H9 (cell line): Measurements from ENCODE around the gene MED25. TPM values are rescaled to one million over a fixed set of nuclear protein-coding genes. Genes with fewer than 3 reads are reported as not detected.

Source experiments
- DNase-seq: peaks from one replicate; pipeline ENCODE4 v3.0.0-alpha.2; 2017
- H2AFZ ChIP-seq: one replicate; pipeline ENCODE4 v1.6.1; 2013; ENCODE audit warnings: mild to moderate bottlenecking, low read length, control low read depth, moderate library complexity
- H2AK5ac ChIP-seq: 2 replicates; pipeline ENCODE4 v1.6.1; 2013; ENCODE audit warnings: low read length, control low read depth, mixed read lengths; ENCODE audit not compliant: insufficient read length
- H2BK120ac ChIP-seq: one replicate; pipeline ENCODE4 v1.6.1; 2013; ENCODE audit warnings: low read depth, mild to moderate bottlenecking, low read length, control low read depth, inconsistent platforms; ENCODE audit not compliant: poor library complexity, severe bottlenecking
- H2BK12ac ChIP-seq: 2 replicates; pipeline ENCODE4 v1.6.1; 2013; ENCODE audit warnings: low read length, control low read depth, mixed read lengths, low read depth; ENCODE audit not compliant: insufficient read length
- H2BK15ac ChIP-seq: 2 replicates; pipeline ENCODE4 v1.6.1; 2013; ENCODE audit warnings: low read depth, low read length, control low read depth
- H2BK20ac ChIP-seq: one replicate; pipeline ENCODE4 v1.6.1; 2013; ENCODE audit warnings: low read depth, mild to moderate bottlenecking, low read length, control low read depth, inconsistent platforms; ENCODE audit not compliant: poor library complexity, severe bottlenecking
- H2BK5ac ChIP-seq: 2 replicates; pipeline ENCODE4 v1.6.1; 2013; ENCODE audit warnings: low read length, control low read depth, mixed read lengths; ENCODE audit not compliant: insufficient read length
- H3K14ac ChIP-seq: 2 replicates; pipeline ENCODE4 v1.6.1; 2013; ENCODE audit warnings: low read length, control low read depth; ENCODE audit not compliant: insufficient read depth
- H3K18ac ChIP-seq: 2 replicates; pipeline ENCODE4 v1.6.1; 2013; ENCODE audit warnings: low read depth, mild to moderate bottlenecking, mixed read lengths, low read length, control low read depth; ENCODE audit not compliant: insufficient read length
- H3K23ac ChIP-seq: 2 replicates; pipeline ENCODE4 v1.6.1; 2013; ENCODE audit warnings: low read length, control low read depth, mixed read lengths, low read depth; ENCODE audit not compliant: insufficient read length
- H3K23me2 ChIP-seq: 2 replicates; pipeline ENCODE4 v1.6.1; 2013; ENCODE audit warnings: low read depth, mild to moderate bottlenecking, mixed read lengths, low read length, control low read depth; ENCODE audit not compliant: insufficient read length, poor library complexity, severe bottlenecking
- H3K27ac ChIP-seq: 2 replicates; pipeline ENCODE4 v1.5.1; 2013; ENCODE audit warnings: low read length, control low read depth, mixed read lengths, low read depth; ENCODE audit not compliant: insufficient read length
- H3K27me3 ChIP-seq: 2 replicates; pipeline ENCODE4 v1.6.1; 2013; ENCODE audit warnings: low read length, control low read depth, inconsistent platforms; ENCODE audit not compliant: insufficient read depth
- H3K4ac ChIP-seq: 2 replicates; pipeline ENCODE4 v1.6.1; 2013; ENCODE audit warnings: low read depth, mild to moderate bottlenecking, control low read depth, inconsistent platforms, low read length, moderate library complexity
- H3K4me1 ChIP-seq: 2 replicates; pipeline ENCODE4 v1.6.1; 2013; ENCODE audit warnings: low read length, control low read depth, inconsistent platforms; ENCODE audit not compliant: insufficient read depth
- H3K4me2 ChIP-seq: 2 replicates; pipeline ENCODE4 v1.6.1; 2013; ENCODE audit warnings: low read length, control low read depth, mixed read lengths; ENCODE audit not compliant: insufficient read length, insufficient read depth
- H3K56ac ChIP-seq: 2 replicates; pipeline ENCODE4 v1.6.1; 2013; ENCODE audit warnings: low read depth, mild to moderate bottlenecking, mixed read lengths, low read length, control low read depth; ENCODE audit not compliant: insufficient read length
- H3K79me1 ChIP-seq: 2 replicates; pipeline ENCODE4 v1.6.1; 2013; ENCODE audit warnings: low read depth, mild to moderate bottlenecking, moderate library complexity, low read length, control low read depth, inconsistent platforms; ENCODE audit not compliant: insufficient read depth, poor library complexity, severe bottlenecking
- H3K79me2 ChIP-seq: 2 replicates; pipeline ENCODE4 v1.6.1; 2013; ENCODE audit warnings: low read length, control low read depth, inconsistent platforms; ENCODE audit not compliant: insufficient read depth
- H3K9ac ChIP-seq: 2 replicates; pipeline ENCODE4 v1.6.1; 2013; ENCODE audit warnings: low read length, control low read depth, mixed read lengths; ENCODE audit not compliant: insufficient read length; ENCODE audit errors: extremely low read depth
- H3K9me3 ChIP-seq: one replicate; pipeline ENCODE4 v1.6.1; 2013; ENCODE audit warnings: low read depth, low read length, inconsistent platforms; ENCODE audit not compliant: control insufficient read depth
- H3T11ph ChIP-seq: one replicate; pipeline ENCODE4 v1.6.1; 2013; ENCODE audit warnings: mild to moderate bottlenecking, low read length, control low read depth, inconsistent platforms
- H4K20me1 ChIP-seq: one replicate; pipeline ENCODE4 v1.6.1; 2013; ENCODE audit not compliant: control insufficient read depth, insufficient read length, insufficient read depth
- H4K5ac ChIP-seq: 2 replicates; pipeline ENCODE4 v1.6.1; 2013; ENCODE audit warnings: low read depth, mild to moderate bottlenecking, mixed read lengths, low read length, control low read depth; ENCODE audit not compliant: insufficient read length
- H4K8ac ChIP-seq: replicated peaks from 2 replicates; pipeline ENCODE4 v1.6.1; 2013; ENCODE audit warnings: low read length, control low read depth, mixed read lengths, low read depth; ENCODE audit not compliant: insufficient read length
- H4K91ac ChIP-seq: 2 replicates; pipeline ENCODE4 v1.6.1; 2013; ENCODE audit warnings: low read depth, mild to moderate bottlenecking, moderate library complexity, mixed read lengths, low read length, control low read depth; ENCODE audit not compliant: insufficient read length
- H3K27ac Mint-ChIP-seq, 3 experiments: 2 replicates in 2 of 3; 3 replicates in 1 of 3; pipeline ENCODE4 v1.8.0; 2020 to 2021; ENCODE audit warnings: mixed read lengths in 3 of 3, mild to moderate bottlenecking in 1 of 3, moderate library complexity in 1 of 3
- H3K27me3 Mint-ChIP-seq: 2 replicates; pipeline ENCODE4 v1.8.0; 2021; ENCODE audit warnings: low read depth, mild to moderate bottlenecking, moderate library complexity, mixed read lengths
- H3K36me3 Mint-ChIP-seq, 3 experiments: 2 replicates in 2 of 3; 3 replicates in 1 of 3; pipeline ENCODE4 v1.8.0; 2020 to 2021; ENCODE audit warnings: low read depth in 3 of 3, mixed read lengths in 3 of 3; ENCODE audit not compliant: insufficient read depth in 1 of 3
- H3K4me1 Mint-ChIP-seq, 2 experiments: 2 replicates each; pipeline ENCODE4 v1.8.0; 2020; ENCODE audit warnings: mixed read lengths in 2 of 2
- H3K4me3 Mint-ChIP-seq, 2 experiments: 2 replicates in 1 of 2; 3 replicates in 1 of 2; pipeline ENCODE4 v1.8.0; 2020 to 2021; ENCODE audit warnings: mild to moderate bottlenecking in 2 of 2, mixed read lengths in 2 of 2, moderate library complexity in 1 of 2
- H3K9me3 Mint-ChIP-seq, 2 experiments: 2 replicates in 1 of 2; 3 replicates in 1 of 2; pipeline ENCODE4 v1.8.0; 2020; ENCODE audit warnings: mild to moderate bottlenecking in 2 of 2, mixed read lengths in 2 of 2, moderate library complexity in 1 of 2
- WGBS: extraction: QIAGEN DNeasy Blood & Tissue Kit; methylation state at CpG from one replicate; pipeline ENCODE4 v1.1.7; 2013; ENCODE audit warnings: missing lambda C conversion rate, low lambda C conversion rate, mixed read lengths; ENCODE audit not compliant: insufficient read length; ENCODE audit errors: extremely low coverage; 5-methylcytosine and 5-hydroxymethylcytosine counted together
- total RNA-seq: library from RNA; stranded (reverse); gene quantifications from 2 replicates; pipeline ENCODE4 v1.2.1, GENCODE V29; 2021
- TF ChIP-seq, protein P1 (sequence below): fragments of 200-600 bp; sonication (generic); conservative IDR thresholded peaks from 3 replicates; pipeline ENCODE4 v1.8.0; 2021; ENCODE audit warnings: antibody characterized with exemption, mild to moderate bottlenecking

The MED25 gene
- total RNA-seq, 1 experiment from 2014 or later, result 77.5 TPM

DNA sequence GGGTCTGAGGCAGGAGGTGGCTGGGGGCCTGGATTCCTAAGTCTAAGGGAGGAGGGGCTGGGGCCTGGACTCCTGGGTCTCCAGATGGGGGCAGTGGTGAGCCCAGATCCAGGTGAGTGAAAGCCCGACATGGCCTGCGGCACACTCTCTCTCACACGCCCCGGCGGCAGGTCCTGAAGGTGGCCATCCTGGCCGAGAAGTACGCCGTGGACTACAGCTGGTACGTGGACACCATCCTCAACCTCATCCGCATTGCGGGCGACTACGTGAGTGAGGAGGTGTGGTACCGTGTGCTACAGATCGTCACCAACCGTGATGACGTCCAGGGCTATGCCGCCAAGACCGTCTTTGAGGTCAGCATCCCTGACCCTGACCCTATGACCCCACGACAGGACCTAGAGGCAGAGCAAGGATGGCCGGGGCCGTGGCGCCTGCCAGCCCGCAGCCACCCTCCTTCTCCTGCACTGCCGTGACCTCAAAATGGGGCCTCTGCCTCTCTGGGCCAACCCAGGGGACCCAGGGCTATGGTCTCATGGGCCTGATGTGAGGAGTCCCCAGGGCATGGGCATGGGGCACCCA is 18.2 kb upstream of the MED25 start:
- Mint-ChIP-seq H3K27ac (peak overlapping the region in 1 of 3 experiments; percentile 77; a peak in 1 of 7 replicates), H3K4me1 (peaks cover 5 to 23% of the 10 kb centered on the region in 2 experiments), H3K4me3 (peak overlapping the region in 1 of 2 experiments; percentile 14; a peak in 1 of 5 replicates), H3K36me3 (peaks cover 30 to 66% (median 56%) of the 10 kb centered on the region in 3 experiments; a peak in 6 of 7 replicates), H3K27me3 (no peaks in the 10 kb centered on the region), H3K9me3 (no peaks in the 10 kb centered on the region; a peak in 1 of 5 replicates)
- H4K8ac ChIP-seq, result no peak overlapping the region
- DNase-seq, result peak; percentile 77
- no peaks in the 10 kb centered on the region for H3K23me2 ChIP-seq
- H3K79me2 ChIP-seq, result no peaks in the 10 kb centered on the region
- H3K4me2 ChIP-seq, result no peak overlapping the region
- H3K27me3 ChIP-seq, result no peaks in the 10 kb centered on the region
- H3K9me3 ChIP-seq, result no peaks in the 10 kb centered on the region
- H2BK12ac ChIP-seq, result no peak overlapping the region
- H3K9ac ChIP-seq, result no peak overlapping the region
- H2AK5ac ChIP-seq, result no peak overlapping the region
- no peak overlapping the region for H2BK5ac ChIP-seq
- H4K5ac ChIP-seq, result no peak overlapping the region
- H3T11ph ChIP-seq, result no peak overlapping the region
- no peak overlapping the region for H3K56ac ChIP-seq
- no peak overlapping the region for H2BK120ac ChIP-seq
- TF ChIP-seq, protein P1, sequence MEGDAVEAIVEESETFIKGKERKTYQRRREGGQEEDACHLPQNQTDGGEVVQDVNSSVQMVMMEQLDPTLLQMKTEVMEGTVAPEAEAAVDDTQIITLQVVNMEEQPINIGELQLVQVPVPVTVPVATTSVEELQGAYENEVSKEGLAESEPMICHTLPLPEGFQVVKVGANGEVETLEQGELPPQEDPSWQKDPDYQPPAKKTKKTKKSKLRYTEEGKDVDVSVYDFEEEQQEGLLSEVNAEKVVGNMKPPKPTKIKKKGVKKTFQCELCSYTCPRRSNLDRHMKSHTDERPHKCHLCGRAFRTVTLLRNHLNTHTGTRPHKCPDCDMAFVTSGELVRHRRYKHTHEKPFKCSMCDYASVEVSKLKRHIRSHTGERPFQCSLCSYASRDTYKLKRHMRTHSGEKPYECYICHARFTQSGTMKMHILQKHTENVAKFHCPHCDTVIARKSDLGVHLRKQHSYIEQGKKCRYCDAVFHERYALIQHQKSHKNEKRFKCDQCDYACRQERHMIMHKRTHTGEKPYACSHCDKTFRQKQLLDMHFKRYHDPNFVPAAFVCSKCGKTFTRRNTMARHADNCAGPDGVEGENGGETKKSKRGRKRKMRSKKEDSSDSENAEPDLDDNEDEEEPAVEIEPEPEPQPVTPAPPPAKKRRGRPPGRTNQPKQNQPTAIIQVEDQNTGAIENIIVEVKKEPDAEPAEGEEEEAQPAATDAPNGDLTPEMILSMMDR, result peak; percentile 66
- no peak overlapping the region for H2AFZ ChIP-seq
- H4K20me1 ChIP-seq, result peaks cover 2% of the 10 kb centered on the region
- no peak overlapping the region for H3K27ac ChIP-seq
- H3K4ac ChIP-seq, result no peak overlapping the region
- WGBS, result no CpG with 5 or more reads among the region's 25 CpGs
- no peak overlapping the region for H3K18ac ChIP-seq
- no peak overlapping the region for H4K91ac ChIP-seq
- no peak overlapping the region for H2BK15ac ChIP-seq
- H2BK20ac ChIP-seq, result no peak overlapping the region
- no peak overlapping the region for H3K23ac ChIP-seq
- H3K79me1 ChIP-seq, result no peaks in the 10 kb centered on the region
- H3K14ac ChIP-seq, result no peak overlapping the region
- H3K4me1 ChIP-seq, result no peaks in the 10 kb centered on the region
